Upper lobe of left lung (tissue), 6 donors: ENCODE data around the gene MORF4L2. TPM values are rescaled to one million over a fixed set of nuclear protein-coding genes. Genes with fewer than 3 reads are reported as not detected.
A peak's percentile ranks its signal among the peaks of the same experiment; 100 is the strongest.

Experiments
- ATAC-seq, 2 donors: fragments of 200-7000 bp; cut with Tn5 transposase; one replicate each; pipeline ENCODE4 v1.9.1; 2022; ENCODE audit warnings: mild to moderate bottlenecking in 2 of 2, moderate library complexity in 2 of 2; ENCODE audit not compliant: low FRiP score in 2 of 2
- DNase-seq, 2 donors: peaks; one replicate each; pipeline ENCODE4 v3.0.0-alpha.2; 2019 to 2020
- H3K27ac ChIP-seq, 4 donors: fragments of 200-600 bp; sonication (generic); one replicate each; pipeline ENCODE4 v1.5.1; 2016 to 2019
- H3K27me3 ChIP-seq, 4 donors: fragments of 200-600 bp; sonication (generic); one replicate each; pipeline ENCODE4 v1.5.1; 2017 to 2019
- H3K36me3 ChIP-seq, 4 donors: fragments of 200-600 bp; sonication (generic); one replicate each; pipeline ENCODE4 v1.5.1; 2016 to 2019
- H3K4me1 ChIP-seq, 4 donors: fragments of 200-600 bp; sonication (generic); one replicate each; pipeline ENCODE4 v1.5.1; 2018 to 2019
- H3K4me3 ChIP-seq, 4 donors: fragments of 200-600 bp; sonication (generic); one replicate each; pipeline ENCODE4 v1.5.1; 2017 to 2019; ENCODE audit warnings: mild to moderate bottlenecking in 2 of 4, moderate library complexity in 1 of 4
- H3K9me3 ChIP-seq, 4 donors: fragments of 200-600 bp; sonication (generic); one replicate each; pipeline ENCODE4 v1.5.1; 2018 to 2019
- EP300 ChIP-seq, 4 donors: sonication (generic); formaldehyde crosslinking; IDR thresholded peaks; one replicate each; pipeline ENCODE4 v1.5.1; 2017; ENCODE audit warnings: antibody characterized with exemption in 4 of 4, control low read depth in 2 of 4
- POLR2A ChIP-seq, 4 donors: fragments of 450-650 bp; IDR thresholded peaks; one replicate each; pipeline ENCODE4 v1.5.1; 2016 to 2017; ENCODE audit warnings: antibody characterized with exemption in 4 of 4, mild to moderate bottlenecking in 2 of 4
- POLR2AphosphoS5 ChIP-seq, 2 donors: sonication (generic); formaldehyde crosslinking; IDR thresholded peaks; one replicate each; pipeline ENCODE4 v1.5.1; 2017; ENCODE audit warnings: antibody characterized with exemption in 2 of 2
- WGBS, 2 donors: methylation state at CpG; one replicate each; pipeline ENCODE4 v1.1.5; 2017 to 2018; 5-methylcytosine and 5-hydroxymethylcytosine counted together
- total RNA-seq, 6 donors: library from RNA; depleted of rRNA in 4 of 6; stranded (reverse); fragments of >200 nt in 4 of 6; gene quantifications; one replicate each; pipeline versions ENCODE4 v1.1.0 to v1.2.1, GENCODE V29; 2016 to 2021
- TF ChIP-seq, protein P1 (sequence below), 6 experiments: fragments of 450-650 bp in 4 of 6; fragments of 200-600 bp in 2 of 6; sonication (generic) in 2 of 6; IDR thresholded peaks; one replicate each; pipeline ENCODE4 v1.5.1; 2016 to 2019; ENCODE audit warnings: antibody characterized with exemption in 6 of 6
- donor health status: DM: no; HTN: no; CAD: no; lungs with moderate emphysema.
- donor health status: DM: no; HTN: yes; CAD: no; lungs with severe emphysema.

The MORF4L2 gene
- total RNA-seq, 6 donors from 2014 or later: 154 to 253 (median 186) TPM

DNA sequence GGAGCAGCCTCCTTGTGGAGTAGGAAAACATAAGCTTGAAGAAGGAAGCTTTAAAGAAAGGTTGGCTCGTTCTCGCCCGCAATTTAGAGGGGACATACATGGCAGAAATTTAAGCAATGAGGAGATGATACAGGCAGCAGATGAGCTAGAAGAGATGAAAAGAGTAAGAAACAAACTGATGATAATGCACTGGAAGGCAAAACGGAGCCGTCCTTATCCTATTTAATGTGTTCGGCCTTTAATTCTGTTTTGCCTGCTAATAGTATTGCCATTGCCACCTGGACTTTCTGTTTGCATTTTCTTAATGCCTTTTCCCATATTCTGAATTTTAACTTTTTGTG lies 56.4 kb downstream of the MORF4L2 start:
- DNase-seq (no peak), ATAC-seq (no peak)
- H3K4me3 ChIP-seq: peak overlapping the region in 3 of 4 donors; percentile 46 to 77 (median 69)
- H3K36me3 ChIP-seq: no peaks in the 10 kb centered on the region
- H3K4me1 ChIP-seq: peaks cover 0 to 11% (median 0%) of the 10 kb centered on the region in 4 donors
- no peaks in the 10 kb centered on the region for H3K27me3 ChIP-seq
- peak overlapping the region; percentile 80 to 91 (median 84) for H3K27ac ChIP-seq
- 13 to 48% methylated on average over 6 of the region's 6 CpGs for WGBS, 2 donors
- TF ChIP-seq, protein P1, sequence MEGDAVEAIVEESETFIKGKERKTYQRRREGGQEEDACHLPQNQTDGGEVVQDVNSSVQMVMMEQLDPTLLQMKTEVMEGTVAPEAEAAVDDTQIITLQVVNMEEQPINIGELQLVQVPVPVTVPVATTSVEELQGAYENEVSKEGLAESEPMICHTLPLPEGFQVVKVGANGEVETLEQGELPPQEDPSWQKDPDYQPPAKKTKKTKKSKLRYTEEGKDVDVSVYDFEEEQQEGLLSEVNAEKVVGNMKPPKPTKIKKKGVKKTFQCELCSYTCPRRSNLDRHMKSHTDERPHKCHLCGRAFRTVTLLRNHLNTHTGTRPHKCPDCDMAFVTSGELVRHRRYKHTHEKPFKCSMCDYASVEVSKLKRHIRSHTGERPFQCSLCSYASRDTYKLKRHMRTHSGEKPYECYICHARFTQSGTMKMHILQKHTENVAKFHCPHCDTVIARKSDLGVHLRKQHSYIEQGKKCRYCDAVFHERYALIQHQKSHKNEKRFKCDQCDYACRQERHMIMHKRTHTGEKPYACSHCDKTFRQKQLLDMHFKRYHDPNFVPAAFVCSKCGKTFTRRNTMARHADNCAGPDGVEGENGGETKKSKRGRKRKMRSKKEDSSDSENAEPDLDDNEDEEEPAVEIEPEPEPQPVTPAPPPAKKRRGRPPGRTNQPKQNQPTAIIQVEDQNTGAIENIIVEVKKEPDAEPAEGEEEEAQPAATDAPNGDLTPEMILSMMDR (IDR thresholded peaks at IDR 0.05): peak in 1 of 6 experiments; percentile 19
- TF ChIP-seq POLR2AphosphoS5 (IDR thresholded peaks at IDR 0.05) (no peak), POLR2A (IDR thresholded peaks at IDR 0.05) (no peak), EP300 (IDR thresholded peaks at IDR 0.05) (no peak)
- H3K9me3 ChIP-seq: no peaks in the 10 kb centered on the region

GRCh38 chrX:103629318-103630170 lies 57.0 kb downstream of the MORF4L2 start:
- no peaks in the 10 kb centered on the region for H3K36me3 ChIP-seq
- H3K27ac ChIP-seq: peak overlapping the region; percentile 80 to 91 (median 84)
- H3K27me3 ChIP-seq: no peaks in the 10 kb centered on the region
- WGBS, 2 donors: 2 to 21% methylated on average over 10 to 49 of the region's 49 CpGs
- ATAC-seq (peak; percentile 87 to 95), DNase-seq (peak; percentile 62 to 85)
- H3K9me3 ChIP-seq: no peaks in the 10 kb centered on the region
- peak overlapping the region; percentile 46 to 77 (median 58) for H3K4me3 ChIP-seq
- peaks cover 0 to 14% (median 0%) of the 10 kb centered on the region in 4 donors for H3K4me1 ChIP-seq
- TF ChIP-seq POLR2AphosphoS5 (IDR thresholded peaks at IDR 0.05) (peak in 1 of 2 donors; percentile 63), POLR2A (IDR thresholded peaks at IDR 0.05) (peak in 2 of 4 donors; percentile 51 to 52), EP300 (IDR thresholded peaks at IDR 0.05) (no peak)
- TF ChIP-seq, protein P1 (IDR thresholded peaks at IDR 0.05): peak in 1 of 6 experiments; percentile 38

DNA sequence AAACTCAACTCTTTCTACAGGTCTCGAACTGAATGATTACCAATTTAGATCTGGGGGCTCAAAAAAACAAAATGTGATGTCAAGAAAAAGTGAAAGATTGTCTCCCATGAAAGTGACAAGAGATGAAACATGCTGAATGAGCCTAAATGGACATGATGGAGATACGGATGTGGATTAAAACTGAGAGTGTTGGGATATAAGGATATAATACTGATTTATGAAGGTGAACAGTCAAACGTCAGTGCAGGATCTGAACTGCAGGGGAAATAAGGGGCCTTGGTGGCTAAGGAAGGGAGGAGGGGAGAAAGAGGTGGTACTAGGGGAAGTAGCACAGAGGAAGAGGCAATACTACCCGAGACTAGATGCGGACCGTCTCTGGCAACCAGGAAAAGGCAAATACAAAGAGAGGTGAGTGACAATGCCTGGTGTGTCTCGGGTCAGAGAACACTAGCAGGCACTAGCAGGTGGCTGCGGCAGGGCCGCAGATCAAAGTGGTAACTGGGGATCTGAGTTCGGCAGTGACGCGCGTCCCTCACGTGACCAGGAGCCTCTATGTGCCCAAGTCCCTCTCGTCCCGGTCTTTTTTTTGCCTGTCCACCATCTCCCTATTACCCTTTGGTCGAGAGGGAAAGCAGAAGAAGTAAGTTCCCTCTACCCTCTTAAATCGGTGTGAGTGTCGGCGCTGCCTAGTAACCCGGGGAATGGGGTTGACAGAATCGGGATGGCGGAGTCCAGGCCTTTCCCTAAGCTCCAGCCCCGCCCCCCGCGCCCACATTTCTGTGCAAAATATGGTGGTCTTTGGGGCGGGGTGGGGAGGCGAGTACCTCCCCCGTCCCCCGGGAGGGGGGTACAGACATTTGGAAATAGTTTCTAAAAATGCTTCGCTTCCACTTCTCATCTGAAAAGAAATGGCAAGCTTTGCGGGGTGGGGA lies 57.8 kb downstream of the MORF4L2 start, which contains the start of gene TCEAL1:
TSS of gene TCEAL1 (plus strand) at position 590 of the 932 bp plus-strand sequence. CDS start 942 bp downstream, outside the sequence.
- H3K9me3 ChIP-seq: no peaks in the 10 kb centered on the region
- peak within 1 kb of the TSS; percentile 80 to 91 (median 84) for H3K27ac ChIP-seq
- H3K4me1 ChIP-seq: peaks cover 0 to 14% (median 0%) of the 10 kb centered on the region in 4 donors
- ATAC-seq: peak; percentile 29 to 82
- no peaks in the 10 kb centered on the region for H3K27me3 ChIP-seq
- peak; percentile 66 to 79 for DNase-seq
- WGBS, 2 donors: 5 to 17% methylated on average over 10 to 32 of the region's 32 CpGs
- peak within 1 kb of the TSS; percentile 46 to 77 (median 58) for H3K4me3 ChIP-seq
- no peaks in the 10 kb centered on the region for H3K36me3 ChIP-seq
- peak in 2 of 4 donors; percentile 32 to 45 for TF ChIP-seq POLR2A (IDR thresholded peaks at IDR 0.05)
- TF ChIP-seq, protein P1 (IDR thresholded peaks at IDR 0.05): no peak

- DNase-seq: no peak
- Histone ChIP-seq H3K4me1 (peaks cover 0 to 14% (median 0%) of the 10 kb centered on the region in 4 donors), H3K9me3 (no peaks in the 10 kb centered on the region), H3K27ac (no peak overlapping the region), H3K36me3 (no peaks in the 10 kb centered on the region), H3K27me3 (no peaks in the 10 kb centered on the region), H3K4me3 (no peak overlapping the region)
- no peak for ATAC-seq
- TF ChIP-seq, protein P1 (IDR thresholded peaks at IDR 0.05): no peak
- TF ChIP-seq POLR2A (IDR thresholded peaks at IDR 0.05): no peak
- no peak for TF ChIP-seq EP300 (IDR thresholded peaks at IDR 0.05)
- no peak for TF ChIP-seq POLR2AphosphoS5 (IDR thresholded peaks at IDR 0.05)
Measured at GRCh38 chrX:103626855-103627254, 59.6 kb downstream of the MORF4L2 start.

Other genes starting within 250 kb of the MORF4L2 start
- 1 to 10 TPM in 1 of 6 donors, under 1 TPM in 5; 0.24 to 3.1 (median 0.56) TPM for gene RAB40A, start 167.2 kb downstream of the MORF4L2 start, total RNA-seq
- gene TCEAL4, start 101.2 kb downstream of the MORF4L2 start, total RNA-seq: 100 to 1,000 TPM in 2 of 6 donors, 10 to 100 TPM in 4; 68.5 to 141 (median 90.8) TPM
- gene TCEAL3, start 78.7 kb downstream of the MORF4L2 start, total RNA-seq: 10 to 100 TPM; 17.8 to 27.9 (median 25.2) TPM
- gene TCEAL1, start 57.7 kb downstream of the MORF4L2 start, total RNA-seq: 10 to 100 TPM; 26.9 to 62.1 (median 48.6) TPM
- not detected for gene TMEM31, start 24.2 kb upstream of the MORF4L2 start, total RNA-seq
- gene PLP1, start 90.1 kb upstream of the MORF4L2 start, total RNA-seq: 1 to 10 TPM in 1 of 6 donors, under 1 TPM in 1, not detected in 4; 0.49 to 2.1 TPM
- gene RAB9B, start 145.6 kb upstream of the MORF4L2 start, total RNA-seq: 1 to 10 TPM in 2 of 6 donors, under 1 TPM in 3, not detected in 1; 0.37 to 1.1 (median 0.84) TPM